ENCODE results near the gene MAP3K9. TPM values are rescaled to one million over a fixed set of nuclear protein-coding genes. Genes with fewer than 3 reads are reported as not detected.

The MAP3K9 gene
- total and polyA plus RNA-seq, 7 donors = 0.36 to 4.7 (median 0.60) TPM

DNA sequence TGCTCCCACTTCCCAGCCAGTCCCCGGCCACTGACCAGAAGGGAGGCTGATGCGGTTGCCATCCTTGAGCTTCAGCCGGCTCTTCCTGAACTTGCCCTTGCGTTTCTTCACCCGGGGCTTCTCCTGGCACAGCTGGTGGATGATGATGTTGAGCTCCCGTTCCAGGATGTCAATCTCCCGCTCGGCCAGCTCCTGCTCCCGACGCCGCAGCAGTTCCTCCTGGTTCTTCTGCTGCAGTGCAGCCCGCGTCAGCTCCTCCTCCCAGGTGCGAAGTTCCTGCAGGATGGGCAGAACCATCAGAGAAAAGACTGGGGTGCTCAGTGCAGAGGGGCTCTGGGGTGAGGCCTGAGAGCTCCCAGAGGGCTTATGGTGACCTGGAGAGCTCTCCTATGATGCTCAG is 67.0 kb downstream of the MAP3K9 start:
- intact Hi-C loops (cut with DNase I) = no loop called here
- Histone ChIP-seq H3K4me3 (no peak overlapping the region), H3K9me3 (no peaks in the 10 kb centered on the region), H3K36me3 (no peaks in the 10 kb centered on the region), H3K4me1 (no peaks in the 10 kb centered on the region), H3K27me3 (no peaks in the 10 kb centered on the region), H3K27ac (no peak overlapping the region)
- TF ChIP-seq CTCF (IDR thresholded peaks at IDR 0.05) (no peak), EP300 (IDR thresholded peaks at IDR 0.05) (no peak), POLR2AphosphoS5 (IDR thresholded peaks at IDR 0.05) (no peak), POLR2A (IDR thresholded peaks at IDR 0.05) (no peak)
- WGBS, 2 donors = 95% methylated on average over 14 of the region's 14 CpGs
- DNase-seq = no peak

- H3K27me3 ChIP-seq = no peaks in the 10 kb centered on the region
- WGBS, 2 donors = 82 to 89% methylated on average over 6 of the region's 6 CpGs
- H3K36me3 ChIP-seq = no peaks in the 10 kb centered on the region
- no peaks in the 10 kb centered on the region for H3K9me3 ChIP-seq
- H3K4me3 ChIP-seq = no peak overlapping the region
- no peak overlapping the region for H3K27ac ChIP-seq
- TF ChIP-seq EP300 (IDR thresholded peaks at IDR 0.05) (no peak), POLR2AphosphoS5 (IDR thresholded peaks at IDR 0.05) (no peak), CTCF (IDR thresholded peaks at IDR 0.05) (no peak)
- no peaks in the 10 kb centered on the region for H3K4me1 ChIP-seq
- DNase-seq = no peak
- intact Hi-C loops (cut with DNase I) = no loop called here
Observed at GRCh38 chr14:70741482-70741881, 67.8 kb downstream of the MAP3K9 start.

DNA sequence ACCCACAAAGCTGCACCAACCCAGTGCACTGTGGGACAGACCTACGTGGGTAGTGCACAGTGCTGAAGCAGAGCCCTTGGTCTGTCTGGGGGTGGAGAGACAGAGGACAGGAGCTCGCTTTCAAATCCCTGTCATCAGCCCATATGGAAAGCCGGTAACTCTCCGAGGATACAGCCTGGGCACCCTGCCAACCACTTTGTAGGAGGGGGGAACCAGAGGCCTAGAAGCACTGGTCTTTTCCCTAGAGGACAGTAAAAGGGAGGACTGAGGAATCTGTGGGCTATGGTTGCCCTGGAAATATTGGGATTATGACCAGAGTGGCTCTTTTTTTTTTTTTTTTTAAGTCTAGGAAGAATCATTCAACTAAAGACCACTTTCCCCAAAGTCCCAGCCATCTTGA is 74.3 kb downstream of the MAP3K9 start:
- no peaks in the 10 kb centered on the region for H3K9me3 ChIP-seq
- H3K4me3 ChIP-seq = no peak overlapping the region
- no peaks in the 10 kb centered on the region for H3K36me3 ChIP-seq
- intact Hi-C loops (cut with DNase I) = no loop called here
- H3K4me1 ChIP-seq = no peaks in the 10 kb centered on the region
- H3K27ac ChIP-seq = no peak overlapping the region
- TF ChIP-seq POLR2AphosphoS5 (IDR thresholded peaks at IDR 0.05) = no peak
- TF ChIP-seq CTCF (IDR thresholded peaks at IDR 0.05) = no peak
- no peak for TF ChIP-seq POLR2A (IDR thresholded peaks at IDR 0.05)
- TF ChIP-seq EP300 (IDR thresholded peaks at IDR 0.05) = no peak
- no peak for DNase-seq
- WGBS, 2 donors = 49 to 54% methylated on average over 4 of the region's 4 CpGs
- H3K27me3 ChIP-seq = no peaks in the 10 kb centered on the region

- Histone ChIP-seq H3K27me3 (no peaks in the 10 kb centered on the region), H3K4me1 (no peaks in the 10 kb centered on the region), H3K4me3 (no peak overlapping the region), H3K9me3 (no peaks in the 10 kb centered on the region), H3K36me3 (no peaks in the 10 kb centered on the region), H3K27ac (no peak overlapping the region)
- intact Hi-C loops (cut with DNase I) = no loop called here
- WGBS, 2 donors = 46 to 65% methylated on average over 7 of the region's 7 CpGs
- DNase-seq = no peak
- TF ChIP-seq CTCF (IDR thresholded peaks at IDR 0.05) (no peak), POLR2AphosphoS5 (IDR thresholded peaks at IDR 0.05) (no peak), POLR2A (IDR thresholded peaks at IDR 0.05) (no peak), EP300 (IDR thresholded peaks at IDR 0.05) (no peak)
Observed at GRCh38 chr14:70731447-70732239, 77.7 kb downstream of the MAP3K9 start.

DNA sequence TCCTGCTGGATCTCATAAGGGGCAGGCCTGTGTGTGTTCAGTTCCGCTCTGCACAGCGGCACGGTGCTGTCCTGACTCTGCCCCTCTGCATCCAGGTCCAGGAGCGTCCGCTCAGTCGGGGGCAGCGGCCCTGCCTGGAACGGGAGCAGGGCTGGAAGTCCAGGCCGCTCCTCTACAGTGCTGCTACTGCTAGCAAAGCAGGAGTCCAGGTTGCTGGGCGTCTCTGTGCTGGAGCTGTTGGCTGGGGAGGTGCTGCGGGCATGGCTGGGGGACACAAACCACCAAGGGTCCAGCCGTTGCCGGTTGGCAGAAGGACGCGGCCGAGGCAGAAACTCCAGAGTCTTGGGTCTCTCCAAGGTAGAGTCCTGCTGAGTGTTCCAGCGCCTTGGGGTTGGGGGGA is 78.9 kb downstream of the MAP3K9 start:
- H3K4me3 ChIP-seq = no peak overlapping the region
- intact Hi-C loops (cut with DNase I) = no loop called here
- no peak overlapping the region for H3K27ac ChIP-seq
- no peaks in the 10 kb centered on the region for H3K27me3 ChIP-seq
- H3K4me1 ChIP-seq = no peaks in the 10 kb centered on the region
- no peak for DNase-seq
- H3K9me3 ChIP-seq = no peaks in the 10 kb centered on the region
- 95 to 97% methylated on average over 17 of the region's 17 CpGs for whole genome bisulfite sequencing, 2 donors
- no peaks in the 10 kb centered on the region for H3K36me3 ChIP-seq
- no peak for TF ChIP-seq POLR2A (IDR thresholded peaks at IDR 0.05)
- no peak for TF ChIP-seq CTCF (IDR thresholded peaks at IDR 0.05)
- TF ChIP-seq EP300 (IDR thresholded peaks at IDR 0.05) = no peak
- TF ChIP-seq POLR2AphosphoS5 (IDR thresholded peaks at IDR 0.05) = no peak

Measured in sigmoid colon (tissue), 7 donors.